Uterus (tissue), 2 donors: ENCODE measurements around the gene PRKAG2.

ENCODE experiments used
- CTCF ChIP-seq, 4 experiments: fragments of 200-600 bp in 2 of 4; fragments of 450-650 bp in 2 of 4; sonication (generic) in 2 of 4; IDR thresholded peaks; one replicate each; pipeline ENCODE4 v1.5.1; 2016 to 2019; ENCODE audit warnings: antibody characterized with exemption in 4 of 4, mild to moderate bottlenecking in 2 of 4, moderate library complexity in 1 of 4
- POLR2A ChIP-seq, 2 donors: fragments of 450-650 bp; IDR thresholded peaks; one replicate each; pipeline ENCODE4 v1.6.1; 2016; ENCODE audit warnings: antibody characterized with exemption in 2 of 2, mild to moderate bottlenecking in 1 of 2, moderate library complexity in 1 of 2

GRCh38 chr7:151659219-151659618 is 217.7 kb downstream of the PRKAG2 start:
- no peak for TF ChIP-seq CTCF (IDR thresholded peaks at IDR 0.05)
- no peak for TF ChIP-seq POLR2A (IDR thresholded peaks at IDR 0.05)
